Vagina (tissue), 2 donors: Measurements from ENCODE around the gene LPCAT1.

Source experiments
- POLR2A ChIP-seq, 2 donors: fragments of 450-650 bp; IDR thresholded peaks; one replicate each; pipeline ENCODE4 v1.6.1; 2017; ENCODE audit warnings: antibody characterized with exemption in 2 of 2, mild to moderate bottlenecking in 2 of 2, moderate library complexity in 2 of 2
- POLR2AphosphoS5 ChIP-seq, 2 donors: sonication (generic); formaldehyde crosslinking; IDR thresholded peaks; one replicate each; pipeline ENCODE4 v1.9.0; 2017; ENCODE audit warnings: antibody characterized with exemption in 2 of 2, mild to moderate bottlenecking in 2 of 2, low read depth in 1 of 2; ENCODE audit not compliant: insufficient read depth in 1 of 2
- TF ChIP-seq, protein P1 (sequence below), 3 experiments: fragments of 450-650 bp in 2 of 3; fragments of 200-600 bp in 1 of 3; sonication (generic) in 1 of 3; IDR thresholded peaks; one replicate each; pipeline ENCODE4 v1.5.1; 2017 to 2019; ENCODE audit warnings: antibody characterized with exemption in 3 of 3, mild to moderate bottlenecking in 2 of 3, moderate library complexity in 2 of 3

DNA sequence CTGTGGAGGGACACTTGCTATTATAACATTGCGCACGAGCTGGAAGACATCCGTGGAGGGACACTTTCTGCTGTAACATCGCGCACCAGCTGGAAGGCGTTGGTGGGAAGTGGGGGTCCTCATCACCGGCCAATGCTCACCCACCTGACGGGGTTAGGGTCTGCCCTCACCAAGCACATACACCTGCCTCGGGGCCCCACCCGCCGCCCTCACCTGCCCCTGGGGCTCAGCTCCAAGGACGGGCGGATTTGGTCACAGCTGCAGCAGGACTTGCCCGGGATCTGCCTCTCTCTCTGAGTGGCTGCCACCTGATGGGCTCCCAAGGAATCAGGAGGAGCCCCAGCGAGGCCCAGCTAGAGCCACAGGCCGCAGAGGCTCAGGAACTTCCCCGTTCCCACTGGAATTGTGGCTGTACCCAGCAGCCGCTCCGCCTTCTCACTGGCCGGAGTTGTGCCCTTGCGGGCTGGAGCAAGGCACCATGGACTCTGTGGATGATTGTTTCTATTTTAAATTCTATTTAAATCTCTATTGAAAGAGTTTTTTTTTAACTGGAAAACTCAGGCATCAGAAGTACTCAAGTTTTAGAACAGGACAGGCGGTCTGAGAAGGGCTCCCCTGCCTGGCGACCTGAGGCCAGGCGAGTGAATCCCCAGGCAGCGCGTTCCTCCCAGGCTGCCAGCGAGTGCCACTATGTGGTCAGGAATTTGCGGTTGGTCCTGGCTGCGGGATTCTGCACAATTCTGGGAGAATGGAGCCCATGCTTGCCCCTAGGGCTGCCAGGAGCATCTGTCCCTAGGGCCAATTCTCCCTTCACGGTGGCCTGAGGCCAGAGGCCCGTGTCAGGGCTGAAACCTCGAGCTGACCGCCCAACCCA lies 39.7 kb downstream of the LPCAT1 start:
- TF ChIP-seq, protein P1, sequence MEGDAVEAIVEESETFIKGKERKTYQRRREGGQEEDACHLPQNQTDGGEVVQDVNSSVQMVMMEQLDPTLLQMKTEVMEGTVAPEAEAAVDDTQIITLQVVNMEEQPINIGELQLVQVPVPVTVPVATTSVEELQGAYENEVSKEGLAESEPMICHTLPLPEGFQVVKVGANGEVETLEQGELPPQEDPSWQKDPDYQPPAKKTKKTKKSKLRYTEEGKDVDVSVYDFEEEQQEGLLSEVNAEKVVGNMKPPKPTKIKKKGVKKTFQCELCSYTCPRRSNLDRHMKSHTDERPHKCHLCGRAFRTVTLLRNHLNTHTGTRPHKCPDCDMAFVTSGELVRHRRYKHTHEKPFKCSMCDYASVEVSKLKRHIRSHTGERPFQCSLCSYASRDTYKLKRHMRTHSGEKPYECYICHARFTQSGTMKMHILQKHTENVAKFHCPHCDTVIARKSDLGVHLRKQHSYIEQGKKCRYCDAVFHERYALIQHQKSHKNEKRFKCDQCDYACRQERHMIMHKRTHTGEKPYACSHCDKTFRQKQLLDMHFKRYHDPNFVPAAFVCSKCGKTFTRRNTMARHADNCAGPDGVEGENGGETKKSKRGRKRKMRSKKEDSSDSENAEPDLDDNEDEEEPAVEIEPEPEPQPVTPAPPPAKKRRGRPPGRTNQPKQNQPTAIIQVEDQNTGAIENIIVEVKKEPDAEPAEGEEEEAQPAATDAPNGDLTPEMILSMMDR (IDR thresholded peaks at IDR 0.05), result no peak
- TF ChIP-seq POLR2A (IDR thresholded peaks at IDR 0.05) (no peak), POLR2AphosphoS5 (IDR thresholded peaks at IDR 0.05; ENCODE audit: insufficient read depth in 1 of 2, low read depth in 1 of 2) (no peak)
